NCI-H1694 treated with DMSO at 0.1 percent for 48 hours (cell line): ENCODE data around the gene LMAN1L.

Experiments
- DNase-seq: peaks from one replicate; lab custom pipeline; 2025; lab: John Stamatoyannopoulos, UW

Gene LMAN1L

GRCh38 chr15:74857671-74858368 is 45.2 kb downstream of the LMAN1L start:
- no peak for DNase-seq

- DNase-seq: no peak
Measured at GRCh38 chr15:74858369-74858740, 45.7 kb downstream of the LMAN1L start.

- DNase-seq: no peak
Measured at GRCh38 chr15:74863239-74864056, 50.8 kb downstream of the LMAN1L start.

- no peak for DNase-seq
Measured at GRCh38 chr15:74864296-74864695, 51.7 kb downstream of the LMAN1L start.

GRCh38 chr15:74865316-74865715 is 52.7 kb downstream of the LMAN1L start:
- no peak for DNase-seq

GRCh38 chr15:74866090-74866489 is 53.5 kb downstream of the LMAN1L start:
- no peak for DNase-seq

GRCh38 chr15:74867466-74868038 is 54.9 kb downstream of the LMAN1L start:
- no peak for DNase-seq

GRCh38 chr15:74868059-74868458 is 55.4 kb downstream of the LMAN1L start:
- no peak for DNase-seq

GRCh38 chr15:74869372-74869725 is 56.7 kb downstream of the LMAN1L start:
- no peak for DNase-seq

GRCh38 chr15:74869726-74870407 is 57.2 kb downstream of the LMAN1L start:
- no peak for DNase-seq

GRCh38 chr15:74870436-74871215 is 58.0 kb downstream of the LMAN1L start:
- no peak for DNase-seq

GRCh38 chr15:74872702-74873035 is 60.0 kb downstream of the LMAN1L start:
- DNase-seq: no peak

GRCh38 chr15:74873036-74873755 is 60.6 kb downstream of the LMAN1L start, which contains the start of gene SCAMP2:
Gene SCAMP2, minus strand, starts transcription at chr15:74873365. Its CDS starts 110 bp downstream, at chr15:74873255.
- DNase-seq: peak; percentile 86

- no peak for DNase-seq
Measured at GRCh38 chr15:74873756-74874424, 61.3 kb downstream of the LMAN1L start.
